Measurements from ENCODE around the gene EXOC2.

EXOC2 gene

GRCh38 chr6:540490-540889, 152.4 kb downstream of the EXOC2 start:
- no peak for TF ChIP-seq EZH2phosphoT487 (IDR thresholded peaks at IDR 0.05; ENCODE audit: borderline replicate concordance, low read length)
- TF ChIP-seq CTCF (IDR thresholded peaks at IDR 0.05; ENCODE audit: low read depth, low read length, poor library complexity, severe bottlenecking), result no peak
- H3K36me3 ChIP-seq (ENCODE audit: control insufficient read depth, low read length), result peaks cover 10% of the 10 kb centered on the region; the same call in 1 of the 2 replicates
- no peak overlapping the region for H3K4me2 ChIP-seq (ENCODE audit: low read length)
- H3F3A ChIP-seq (ENCODE audit: control insufficient read depth, insufficient read depth), result no peaks in the 10 kb centered on the region
- H4K20me1 ChIP-seq (ENCODE audit: control insufficient read depth, insufficient read depth, low read depth, low read length), result no peaks in the 10 kb centered on the region
- no peaks in the 10 kb centered on the region for H3K9me2 ChIP-seq (replicated peaks; ENCODE audit: control insufficient read depth, low read length)
- H3K27ac ChIP-seq (ENCODE audit: low read depth, low read length), result no peak overlapping the region
- no peaks in the 10 kb centered on the region for H3K79me2 ChIP-seq (ENCODE audit: control insufficient read depth, low read length)
- peaks cover 9% of the 10 kb centered on the region; the same call in 1 of the 2 replicates for H3K9me3 ChIP-seq (ENCODE audit: control insufficient read depth, insufficient read depth, low read length)
- H3K4me3 ChIP-seq (ENCODE audit: low read length), result no peak overlapping the region
- no peaks in the 10 kb centered on the region for H3K27me3 ChIP-seq (ENCODE audit: control insufficient read depth, low read length)
- H3K4me1 ChIP-seq (ENCODE audit: control insufficient read depth, low read length), result no peaks in the 10 kb centered on the region

GRCh38 chr6:537114-537513, 155.8 kb downstream of the EXOC2 start:
- Histone ChIP-seq H3K4me3 (ENCODE audit: low read length) (no peak overlapping the region), H3K36me3 (ENCODE audit: control insufficient read depth, low read length) (peaks cover 8% of the 10 kb centered on the region; the same call in 1 of the 2 replicates), H3K4me1 (ENCODE audit: control insufficient read depth, low read length) (no peaks in the 10 kb centered on the region), H3K9me3 (ENCODE audit: control insufficient read depth, insufficient read depth, low read length) (peaks cover 9% of the 10 kb centered on the region; the same call in 1 of the 2 replicates), H3K9me2 (replicated peaks; ENCODE audit: control insufficient read depth, low read length) (no peaks in the 10 kb centered on the region), H3K4me2 (ENCODE audit: low read length) (no peak overlapping the region), H3K27ac (ENCODE audit: low read depth, low read length) (no peak overlapping the region), H3F3A (ENCODE audit: control insufficient read depth, insufficient read depth) (no peaks in the 10 kb centered on the region), H3K79me2 (ENCODE audit: control insufficient read depth, low read length) (no peaks in the 10 kb centered on the region), H4K20me1 (ENCODE audit: control insufficient read depth, insufficient read depth, low read depth, low read length) (no peaks in the 10 kb centered on the region), H3K27me3 (ENCODE audit: control insufficient read depth, low read length) (no peaks in the 10 kb centered on the region)
- TF ChIP-seq EZH2phosphoT487 (IDR thresholded peaks at IDR 0.05; ENCODE audit: borderline replicate concordance, low read length) (no peak), CTCF (IDR thresholded peaks at IDR 0.05; ENCODE audit: low read depth, low read length, poor library complexity, severe bottlenecking) (no peak)

GRCh38 chr6:530425-530824, 162.5 kb downstream of the EXOC2 start:
- no peak overlapping the region for H3K27ac ChIP-seq (ENCODE audit: low read depth, low read length)
- no peaks in the 10 kb centered on the region for H3K9me2 ChIP-seq (replicated peaks; ENCODE audit: control insufficient read depth, low read length)
- H3K4me3 ChIP-seq (ENCODE audit: low read length), result no peak overlapping the region
- H3K9me3 ChIP-seq (ENCODE audit: control insufficient read depth, insufficient read depth, low read length), result no peaks in the 10 kb centered on the region
- H3K36me3 ChIP-seq (ENCODE audit: control insufficient read depth, low read length), result peaks cover 2% of the 10 kb centered on the region; the same call in 1 of the 2 replicates
- no peak for TF ChIP-seq EZH2phosphoT487 (IDR thresholded peaks at IDR 0.05; ENCODE audit: borderline replicate concordance, low read length)
- TF ChIP-seq CTCF (IDR thresholded peaks at IDR 0.05; ENCODE audit: low read depth, low read length, poor library complexity, severe bottlenecking), result no peak
- H4K20me1 ChIP-seq (ENCODE audit: control insufficient read depth, insufficient read depth, low read depth, low read length), result no peaks in the 10 kb centered on the region
- H3F3A ChIP-seq (ENCODE audit: control insufficient read depth, insufficient read depth), result no peaks in the 10 kb centered on the region
- no peak overlapping the region for H3K4me2 ChIP-seq (ENCODE audit: low read length)
- no peaks in the 10 kb centered on the region for H3K79me2 ChIP-seq (ENCODE audit: control insufficient read depth, low read length)
- H3K4me1 ChIP-seq (ENCODE audit: control insufficient read depth, low read length), result no peaks in the 10 kb centered on the region
- H3K27me3 ChIP-seq (ENCODE audit: control insufficient read depth, low read length), result no peaks in the 10 kb centered on the region

Measured in DOHH2 (cell line).